CD14-positive monocyte (primary cell): Measurements from ENCODE around the gene DENND6B. TPM values are rescaled to one million over a fixed set of nuclear protein-coding genes. Genes with fewer than 3 reads are reported as not detected.

Source experiments
- DNase-seq, 3 donors: peaks; one replicate each; pipeline ENCODE4 v3.0.0-alpha.2; 2011 to 2022
- H2AFZ ChIP-seq: 2 replicates; pipeline ENCODE4 v1.6.0; 2012; ENCODE audit warnings: mild to moderate bottlenecking, low read depth, low read length, inconsistent platforms; ENCODE audit not compliant: insufficient read depth, poor library complexity, severe bottlenecking
- H3K27ac ChIP-seq, 2 donors: 1 replicate in 1 of 2; 2 replicates in 1 of 2; pipeline ENCODE4 v1.5.1; 2012 to 2013; ENCODE audit warnings: low read length in 2 of 2, control low read depth in 1 of 2, inconsistent platforms in 1 of 2, low read depth in 1 of 2, mild to moderate bottlenecking in 1 of 2
- H3K27me3 ChIP-seq, 2 donors: one replicate each; pipeline versions ENCODE4 v1.6.0 to v1.6.1; 2011 to 2013; ENCODE audit warnings: low read length in 2 of 2; ENCODE audit not compliant: control insufficient read depth in 2 of 2, insufficient read depth in 2 of 2
- H3K36me3 ChIP-seq, 2 donors: replicated peaks in 1 of 2; 1 replicate in 1 of 2; 2 replicates in 1 of 2; pipeline versions ENCODE4 v1.5.1 to v1.6.1; 2012 to 2013; ENCODE audit warnings: low read length in 2 of 2, control low read depth in 1 of 2, inconsistent platforms in 1 of 2, mild to moderate bottlenecking in 1 of 2; ENCODE audit not compliant: insufficient read depth in 2 of 2, control insufficient read depth in 1 of 2
- H3K4me1 ChIP-seq, 2 donors: 1 replicate in 1 of 2; 2 replicates in 1 of 2; pipeline versions ENCODE4 v1.5.1 to v1.6.1; 2012 to 2013; ENCODE audit warnings: low read length in 2 of 2, control low read depth in 1 of 2, inconsistent platforms in 1 of 2, mild to moderate bottlenecking in 1 of 2, moderate library complexity in 1 of 2; ENCODE audit not compliant: insufficient read depth in 2 of 2, control insufficient read depth in 1 of 2
- H3K4me2 ChIP-seq: replicated peaks from 2 replicates; pipeline ENCODE3; 2012; ENCODE audit warnings: low read length, moderate library complexity, mild to moderate bottlenecking; ENCODE audit not compliant: poor library complexity, severe bottlenecking; ENCODE audit errors: extremely low read depth
- H3K4me3 ChIP-seq, 3 experiments: fragments of 200-600 bp in 1 of 3; sonication (generic) in 1 of 3; replicated peaks in 1 of 3; 1 replicate in 2 of 3; 2 replicates in 1 of 3; pipeline ENCODE4 v1.5.1; 2011 to 2013; ENCODE audit warnings: low read length in 3 of 3, mild to moderate bottlenecking in 3 of 3, control low read depth in 2 of 3, low read depth in 2 of 3, inconsistent platforms in 1 of 3, moderate library complexity in 1 of 3
- H3K79me2 ChIP-seq: 2 replicates; pipeline ENCODE4 v1.6.0; 2012; ENCODE audit warnings: mild to moderate bottlenecking, control low read depth, inconsistent platforms, low read length, moderate library complexity; ENCODE audit not compliant: insufficient read depth
- H3K9ac ChIP-seq: 2 replicates; pipeline ENCODE4 v1.6.0; 2017; ENCODE audit warnings: low read length, mild to moderate bottlenecking; ENCODE audit not compliant: insufficient read depth, poor library complexity, severe bottlenecking
- H3K9me3 ChIP-seq, 2 donors: replicated peaks in 1 of 2; 1 replicate in 1 of 2; 2 replicates in 1 of 2; pipeline versions ENCODE4 v1.5.1 to v1.6.1; 2012 to 2013; ENCODE audit warnings: low read length in 2 of 2, control low read depth in 1 of 2; ENCODE audit not compliant: control insufficient read depth in 1 of 2, insufficient read depth in 1 of 2
- H4K20me1 ChIP-seq: 2 replicates; pipeline ENCODE4 v1.6.0; 2012; ENCODE audit warnings: mild to moderate bottlenecking, low read length, control low read depth, moderate library complexity; ENCODE audit not compliant: insufficient read depth
- H3K27ac Mint-ChIP-seq, 7 donors: one replicate each; pipeline ENCODE4 v1.8.0; 2020; ENCODE audit warnings: mild to moderate bottlenecking in 7 of 7, mixed read lengths in 7 of 7, moderate library complexity in 6 of 7, inconsistent platforms in 2 of 7
- H3K27me3 Mint-ChIP-seq, 3 donors: one replicate each; pipeline ENCODE4 v1.8.0; 2021 to 2022; ENCODE audit warnings: low read depth in 3 of 3, mild to moderate bottlenecking in 3 of 3, mixed read lengths in 3 of 3, moderate library complexity in 3 of 3, inconsistent platforms in 1 of 3
- H3K36me3 Mint-ChIP-seq, 2 donors: one replicate each; pipeline ENCODE4 v1.8.0; 2020; ENCODE audit warnings: mixed read lengths in 2 of 2, inconsistent platforms in 1 of 2, mild to moderate bottlenecking in 1 of 2
- H3K4me1 Mint-ChIP-seq: one replicate; pipeline ENCODE4 v1.8.0; 2020; ENCODE audit warnings: mild to moderate bottlenecking, mixed read lengths
- H3K4me3 Mint-ChIP-seq, 2 donors: one replicate each; pipeline ENCODE4 v1.8.0; 2020; ENCODE audit warnings: mild to moderate bottlenecking in 2 of 2, mixed read lengths in 2 of 2, moderate library complexity in 1 of 2
- H3K9me3 Mint-ChIP-seq, 7 donors: one replicate each; pipeline ENCODE4 v1.8.0; 2020 to 2022; ENCODE audit warnings: mixed read lengths in 7 of 7, mild to moderate bottlenecking in 6 of 7, moderate library complexity in 6 of 7, inconsistent platforms in 2 of 7
- CTCF ChIP-seq: fragments of 200-600 bp; IDR thresholded peaks from one replicate; pipeline ENCODE4 v1.8.0; 2022; ENCODE audit warnings: antibody characterized with exemption, mild to moderate bottlenecking
- WGBS: methylation state at CpG from one replicate; pipeline ENCODE4 v1.1.5; 2013; ENCODE audit warnings: missing lambda C conversion rate; ENCODE audit not compliant: insufficient coverage; 5-methylcytosine and 5-hydroxymethylcytosine counted together
- intact Hi-C, 2 donors: fragments of 100-400 bp; cut with micrococcal nuclease; formaldehyde crosslinking; loops; one replicate each; pipeline versions ENCODE4 v1.15.0 to v1.15.1; 2023
- polyA plus RNA-seq, 3 donors: library from polyadenylated mRNA; depleted of rRNA in 1 of 3; unstranded in 2 of 3; stranded (reverse) in 1 of 3; fragments of 300-500 nt in 2 of 3; fragments of >200 nt in 1 of 3; fragmentation: Illumina TruSeq in 2 of 3; gene quantifications; 1 replicate in 2 of 3; 2 replicates in 1 of 3; pipeline ENCODE4 v1.2.3, GENCODE V29; 2012 to 2021

The DENND6B gene
- polyA plus RNA-seq, 3 donors: 1.7 to 10.6 (median 2.1) TPM

DNA sequence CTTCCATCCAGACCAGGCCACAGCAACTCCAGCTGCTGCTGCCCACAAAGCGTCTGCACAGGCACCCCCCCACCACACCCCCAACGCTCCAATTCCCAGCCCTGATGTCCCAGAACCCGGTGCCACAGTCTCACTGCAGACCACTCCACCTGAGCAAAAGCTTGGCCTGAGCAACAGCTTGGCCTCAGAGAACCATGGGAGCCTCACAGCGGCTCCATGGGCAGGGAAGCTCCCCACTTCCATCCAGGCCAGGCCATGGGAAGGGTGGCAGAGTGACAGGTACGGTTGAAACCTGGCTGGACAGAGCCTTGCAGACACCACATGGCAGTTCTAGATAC lies 32.5 kb downstream of the DENND6B start:
- no peaks in the 10 kb centered on the region for H3K9me3 Mint-ChIP-seq
- Histone ChIP-seq H3K36me3 (peaks cover 45% of the 10 kb centered on the region in 2 donors), H3K4me1 (peaks cover 41 to 65% of the 10 kb centered on the region in 2 donors), H3K79me2 (peaks cover 100% of the 10 kb centered on the region), H3K4me2 (peak overlapping the region; percentile 55), H3K9me3 (no peaks in the 10 kb centered on the region), H3K9ac (peak overlapping the region; percentile 32), H3K27me3 (no peaks in the 10 kb centered on the region), H3K27ac (peak overlapping the region; percentile 7 to 11), H2AFZ (no peak overlapping the region), H4K20me1 (peaks cover 100% of the 10 kb centered on the region), H3K4me3 (peak overlapping the region in 1 of 3 experiments; percentile 54)
- peak overlapping the region; percentile 63 for H3K4me3 Mint-ChIP-seq
- peaks cover 0 to 2% (median 0%) of the 10 kb centered on the region in 3 donors for H3K27me3 Mint-ChIP-seq
- peak overlapping the region in 1 of 7 donors; percentile 41 for H3K27ac Mint-ChIP-seq
- intact Hi-C loops: loop anchor here (5.0 kb wide), 1 partner anchor 33 kb away; the partner anchor contains the start of gene DENND6B (in 2 of the 2)
- peaks cover 55% of the 10 kb centered on the region for H3K4me1 Mint-ChIP-seq
- no peak for TF ChIP-seq CTCF
- peaks cover 38 to 70% of the 10 kb centered on the region in 2 donors for H3K36me3 Mint-ChIP-seq
- 46% methylated on average over 4 of the region's 5 CpGs for WGBS
- DNase-seq: no peak

DNA sequence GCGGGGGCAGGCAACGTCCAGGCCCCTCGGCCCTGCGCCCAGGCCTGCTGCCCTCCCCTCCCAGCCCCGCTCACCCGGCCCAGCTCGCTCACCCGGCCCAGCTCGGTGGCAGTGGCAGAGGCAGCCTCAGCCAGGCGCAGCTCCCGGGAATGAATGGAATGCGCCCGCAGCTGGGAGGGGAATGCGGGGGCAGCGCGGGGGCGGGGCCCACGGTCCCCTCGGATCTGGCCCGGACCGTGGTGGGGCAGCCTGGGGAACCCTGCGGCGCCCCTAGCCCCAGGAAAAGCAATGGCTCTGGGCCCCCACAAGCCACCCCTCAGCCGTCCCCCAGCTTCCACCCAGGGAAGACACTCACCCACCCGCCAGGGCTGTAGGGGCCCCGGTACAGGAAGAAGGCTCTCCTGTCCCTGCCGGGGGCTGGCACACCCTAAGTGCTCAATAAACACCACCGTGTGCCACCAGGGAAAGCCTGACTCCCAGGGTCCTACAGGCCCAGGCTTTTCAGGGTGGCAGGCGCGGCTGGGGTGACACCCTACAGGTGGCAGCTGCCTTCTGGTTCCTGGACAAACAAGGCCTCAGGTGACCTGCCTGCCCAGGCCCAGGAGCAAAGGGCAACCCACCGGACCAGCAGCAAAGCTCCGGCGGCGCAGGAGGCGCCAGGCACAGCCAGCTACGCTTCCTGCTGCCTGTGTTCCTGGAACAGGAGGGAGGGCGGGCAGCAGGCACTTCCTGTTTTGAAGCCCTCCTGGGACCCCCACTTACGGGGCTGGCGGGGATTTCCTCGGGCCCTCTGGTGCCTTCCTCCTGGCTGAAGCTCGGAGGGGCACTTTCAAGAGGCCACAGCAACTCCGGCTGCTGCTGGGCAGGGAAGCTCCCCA lies 33.1 kb downstream of the DENND6B start:
- Histone ChIP-seq H3K27me3 (no peaks in the 10 kb centered on the region), H3K4me2 (peak overlapping the region; percentile 55), H2AFZ (no peak overlapping the region), H4K20me1 (peaks cover 100% of the 10 kb centered on the region), H3K4me1 (peaks cover 38 to 60% of the 10 kb centered on the region in 2 donors), H3K9ac (peak overlapping the region; percentile 32), H3K79me2 (peaks cover 100% of the 10 kb centered on the region), H3K36me3 (peaks cover 49 to 51% of the 10 kb centered on the region in 2 donors), H3K27ac (no peak overlapping the region), H3K9me3 (no peaks in the 10 kb centered on the region), H3K4me3 (peak overlapping the region in 2 of 3 experiments; percentile 1 to 54)
- 11% methylated on average over 29 of the region's 42 CpGs for WGBS
- H3K27ac Mint-ChIP-seq: peak overlapping the region in 1 of 7 donors; percentile 41
- H3K9me3 Mint-ChIP-seq: no peaks in the 10 kb centered on the region
- peaks cover 0 to 2% (median 0%) of the 10 kb centered on the region in 3 donors for H3K27me3 Mint-ChIP-seq
- peaks cover 44 to 76% of the 10 kb centered on the region in 2 donors for H3K36me3 Mint-ChIP-seq
- intact Hi-C loops: loop anchor here (5.0 kb wide), 1 partner anchor 34 kb away; the partner anchor contains the start of gene DENND6B (in 2 of the 2)
- H3K4me3 Mint-ChIP-seq: peak overlapping the region; percentile 63
- DNase-seq: no peak
- peaks cover 52% of the 10 kb centered on the region for H3K4me1 Mint-ChIP-seq
- TF ChIP-seq CTCF: no peak
